GM18868 (cell line): ENCODE results near the gene GGN.
"Not testable (repeated sequence)": the region's sequence is repeated elsewhere in the genome, so short reads cannot be mapped to it uniquely, and the experiment has no call there.

Source experiments
- ATAC-seq: cut with Tn5 transposase; IDR thresholded peaks from one replicate; pipeline ENCODE4 v1.9.1; 2021; ENCODE audit warnings: mild to moderate bottlenecking, moderate library complexity; ENCODE audit not compliant: unreplicated experiment

The GGN gene

GRCh38 chr19:38411898-38412297, 24.1 kb upstream of the GGN start:
- ATAC-seq, result not testable (repeated sequence)

GRCh38 chr19:38411041-38411712, 23.3 kb upstream of the GGN start:
- ATAC-seq, result no peak

GRCh38 chr19:38410407-38410806, 22.6 kb upstream of the GGN start:
- ATAC-seq, result not testable (repeated sequence)

GRCh38 chr19:38409631-38410133, 21.8 kb upstream of the GGN start:
- ATAC-seq, result no peak

DNA sequence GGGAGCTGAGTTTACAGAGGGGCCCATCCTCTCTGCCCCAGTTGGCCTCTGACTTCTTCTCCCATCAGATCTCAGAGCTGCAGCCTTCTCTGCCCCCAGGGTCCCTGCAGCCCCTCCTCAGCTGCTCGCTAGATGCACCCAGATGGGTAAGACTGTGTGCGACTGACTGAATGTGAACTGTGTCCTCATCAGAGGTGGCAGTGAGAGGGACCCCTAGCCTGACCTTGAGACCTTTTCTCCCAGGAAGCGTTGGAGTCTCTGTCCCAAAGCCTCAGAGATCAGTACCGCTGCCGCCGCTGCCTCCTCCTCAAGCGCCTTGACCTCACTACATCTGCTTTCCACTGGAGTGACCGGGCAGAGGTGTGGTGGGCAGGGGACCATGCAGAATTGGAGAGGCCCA, 17.4 kb upstream of the GGN start:
- ATAC-seq, result no peak

DNA sequence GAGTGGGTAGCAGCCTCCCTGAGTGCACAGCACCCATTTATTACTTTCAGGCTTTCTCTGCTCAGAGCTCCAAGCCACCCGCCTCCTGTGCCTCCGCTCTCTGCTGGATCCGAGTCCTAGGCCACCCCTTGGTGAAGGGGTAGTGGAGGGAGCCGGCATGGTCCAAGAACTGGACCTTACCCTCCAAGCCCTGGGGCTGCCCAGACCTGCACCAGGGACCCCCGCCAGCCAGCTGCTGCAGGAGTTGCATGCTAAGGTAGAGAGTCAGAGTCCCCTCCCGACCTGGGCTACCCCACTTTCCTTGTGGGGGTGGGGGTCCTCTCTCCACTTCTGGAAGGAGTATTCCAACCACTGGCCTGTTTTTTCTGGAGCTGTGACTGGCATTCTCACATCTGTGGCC, 17.0 kb upstream of the GGN start:
- ATAC-seq, result no peak

- ATAC-seq, result peak; percentile 89
These were observed 15.3 kb upstream of the GGN start, which contains the start of gene FAM98C for GRCh38 chr19:38402967-38403674. TSS of gene FAM98C (plus strand) at chr19:38403093. CDS start at chr19:38403154, 61 bp downstream.

DNA sequence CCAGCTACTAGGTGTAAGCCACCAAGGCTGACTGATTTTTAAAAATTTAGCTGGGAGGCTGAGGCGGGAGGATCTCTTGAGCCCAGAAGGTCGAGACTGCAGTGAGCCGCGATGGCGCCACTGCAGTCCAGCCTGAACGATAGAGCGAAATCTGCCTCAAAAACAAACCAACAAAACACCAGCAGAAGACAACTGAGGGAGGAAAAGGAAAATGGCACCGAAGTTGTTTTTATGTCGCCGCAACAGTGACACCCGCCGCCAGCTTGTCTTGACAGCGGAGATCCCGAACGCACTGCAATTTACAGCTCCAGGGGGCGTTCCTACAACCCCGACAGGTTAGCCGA, 14.8 kb upstream of the GGN start:
- no peak for ATAC-seq

DNA sequence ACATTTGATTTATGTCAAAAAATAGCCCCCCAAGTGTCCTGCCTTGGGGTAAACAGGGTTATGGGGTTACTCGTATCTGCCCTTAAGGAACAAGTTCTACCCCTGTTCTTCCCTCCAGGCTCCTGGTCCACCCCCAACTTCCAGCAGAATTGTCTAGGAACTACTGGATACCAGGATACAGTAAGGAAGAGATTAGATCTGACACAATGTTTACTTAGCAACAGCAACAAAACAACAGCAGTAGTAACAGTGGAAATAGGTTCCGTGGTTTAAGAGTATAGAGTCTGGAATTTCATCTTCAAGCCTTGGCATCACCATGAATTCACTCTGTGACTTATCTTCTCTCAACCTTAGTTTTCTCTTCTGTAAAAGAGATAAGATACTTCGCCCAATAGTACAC, 13.3 kb upstream of the GGN start:
- no peak for ATAC-seq

DNA sequence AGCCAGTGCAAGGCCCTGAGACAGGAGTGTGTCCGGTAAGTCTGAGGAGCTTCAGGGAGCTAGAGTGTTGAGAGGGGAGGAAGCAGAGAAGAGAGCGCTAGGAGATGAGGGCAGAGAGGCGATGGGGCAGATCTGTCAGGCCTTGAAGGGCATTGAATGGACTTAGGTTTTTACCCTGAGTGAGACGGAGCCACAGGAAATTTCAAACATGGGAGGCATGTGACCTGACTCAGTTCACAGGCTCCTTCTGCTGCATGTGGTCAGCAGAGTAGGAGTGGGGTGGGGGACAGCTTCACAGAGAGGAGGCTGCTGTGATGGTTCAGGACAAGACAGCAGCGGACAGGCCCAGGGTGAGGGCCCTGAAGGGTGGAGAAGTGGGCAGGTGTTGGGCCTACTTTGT, 12.5 kb upstream of the GGN start:
- ATAC-seq, result no peak

- ATAC-seq, result no peak
These were observed 11.7 kb upstream of the GGN start for GRCh38 chr19:38399537-38399936.

GRCh38 chr19:38399081-38399480, 11.2 kb upstream of the GGN start:
- no peak for ATAC-seq

GRCh38 chr19:38395381-38396114, 7.7 kb upstream of the GGN start:
- ATAC-seq, result no peak

- ATAC-seq, result peak; percentile 43
These were observed 6.7 kb upstream of the GGN start for GRCh38 chr19:38394488-38394887.

GRCh38 chr19:38392707-38393308, 5.0 kb upstream of the GGN start:
- ATAC-seq, result no peak

GRCh38 chr19:38391911-38392464, 4.2 kb upstream of the GGN start:
- ATAC-seq, result no peak

- no peak for ATAC-seq
These were observed 2.4 kb upstream of the GGN start for GRCh38 chr19:38389957-38390924.

DNA sequence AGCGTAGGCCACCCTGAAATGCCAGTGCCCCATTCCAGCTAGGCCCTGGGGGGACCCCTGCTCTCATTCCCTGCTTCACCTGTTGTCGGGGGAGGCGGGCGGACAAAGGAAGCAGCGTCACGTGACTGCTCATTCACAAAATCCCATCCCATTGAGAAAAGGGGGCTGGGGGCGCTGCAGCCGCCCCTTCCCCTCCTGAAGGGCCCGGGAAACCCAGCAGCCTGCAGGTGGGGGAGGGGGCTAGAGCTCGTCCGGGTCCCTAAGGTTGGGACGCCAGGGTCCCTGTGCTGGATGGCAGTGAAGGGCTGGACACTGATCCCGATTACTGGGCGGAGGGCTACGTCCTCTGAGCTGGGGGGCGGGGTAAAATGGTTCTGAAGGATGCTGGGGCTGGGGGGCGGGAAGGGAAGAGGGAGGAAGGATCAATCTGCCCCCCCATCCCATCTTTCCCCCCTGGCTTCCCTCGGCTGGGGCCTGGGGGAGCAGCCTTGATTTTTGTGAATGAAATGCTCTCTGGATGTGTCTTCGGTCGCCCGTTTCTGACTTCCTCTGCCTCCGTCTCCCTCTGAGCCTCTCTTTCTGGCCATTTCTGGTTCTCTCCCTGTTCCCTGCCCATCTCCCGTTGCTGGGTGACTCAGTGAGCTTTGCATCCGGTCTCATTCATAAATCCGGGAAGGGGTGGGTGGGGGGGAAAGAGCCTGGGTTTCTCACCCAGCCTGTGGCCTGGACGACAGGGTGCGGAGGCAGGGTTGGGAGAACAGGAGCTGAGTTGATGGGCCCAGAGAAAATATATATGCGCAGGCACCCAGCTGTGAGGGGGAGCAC, 1.5 kb upstream of the GGN start:
- no peak for ATAC-seq
